ENCODE data around the gene RTF1. TPM values are rescaled to one million over a fixed set of nuclear protein-coding genes. Genes with fewer than 3 reads are reported as not detected.
"Not testable (repeated sequence)": the region's sequence is repeated elsewhere in the genome, so short reads cannot be mapped to it uniquely, and the experiment has no call there.

The RTF1 gene
- total and polyA plus RNA-seq, 5 donors from 2014 or later: 14.8 to 51.5 (median 21.0) TPM

- Mint-ChIP-seq H3K27ac (peak overlapping the region; percentile 73 to 97 (median 93)), H3K4me3 (peak overlapping the region; percentile 96 to 99 (median 96)), H3K9me3 (no peaks in the 10 kb centered on the region), H3K27me3 (no peaks in the 10 kb centered on the region), H3K36me3 (peaks cover 4% of the 10 kb centered on the region), H3K4me1 (peaks cover 33 to 59% (median 46%) of the 10 kb centered on the region in 4 donors)
- H3K27me3 ChIP-seq (ENCODE audit: control insufficient read depth, insufficient read depth, low read length): no peaks in the 10 kb centered on the region
- DNase-seq (peak in 1 of 3 donors; percentile 47), ATAC-seq (ENCODE audit: low read depth in 2 of 2) (peak; percentile 24 to 32)
- no peaks in the 10 kb centered on the region for H3K36me3 ChIP-seq (ENCODE audit: control insufficient read depth, insufficient read depth, low read length)
- H3K4me1 ChIP-seq (ENCODE audit: control insufficient read depth, insufficient read depth, low read length, poor library complexity, severe bottlenecking): peaks cover 25% of the 10 kb centered on the region
- H3K4me3 ChIP-seq (ENCODE audit: low read depth, low read length): peak overlapping the region; percentile 87
- peak overlapping the region; percentile 71 for H3K27ac ChIP-seq (ENCODE audit: insufficient read depth, low read length, poor library complexity, severe bottlenecking)
- H3K9me3 ChIP-seq (ENCODE audit: control insufficient read depth in 2 of 2, low read length in 2 of 2): no peaks in the 10 kb centered on the region
These were observed 712 bp downstream of the RTF1 start for GRCh38 chr15:41417418-41418195.

GRCh38 chr15:41423979-41424659 lies 7.2 kb downstream of the RTF1 start:
- H3K36me3 ChIP-seq (ENCODE audit: control insufficient read depth, insufficient read depth, low read length): no peaks in the 10 kb centered on the region
- peak overlapping the region; percentile 2 to 80 (median 38) for H3K4me3 Mint-ChIP-seq
- H3K27ac Mint-ChIP-seq: peak overlapping the region; percentile 24 to 91 (median 56)
- H3K9me3 ChIP-seq (ENCODE audit: control insufficient read depth in 2 of 2, low read length in 2 of 2): no peaks in the 10 kb centered on the region
- peak overlapping the region; percentile 54 for H3K27ac ChIP-seq (ENCODE audit: insufficient read depth, low read length, poor library complexity, severe bottlenecking)
- DNase-seq (peak in 1 of 3 donors; percentile 76), ATAC-seq (ENCODE audit: low read depth in 2 of 2) (peak; percentile 50 to 57)
- H3K4me1 ChIP-seq (ENCODE audit: control insufficient read depth, insufficient read depth, low read length, poor library complexity, severe bottlenecking): peaks cover 21% of the 10 kb centered on the region
- H3K9me3 Mint-ChIP-seq: peaks cover 0 to 2% (median 0%) of the 10 kb centered on the region in 7 donors
- H3K27me3 ChIP-seq (ENCODE audit: control insufficient read depth, insufficient read depth, low read length): no peaks in the 10 kb centered on the region
- H3K4me1 Mint-ChIP-seq: peaks cover 22 to 54% (median 42%) of the 10 kb centered on the region in 4 donors
- no peaks in the 10 kb centered on the region for H3K27me3 Mint-ChIP-seq
- H3K4me3 ChIP-seq (ENCODE audit: low read depth, low read length): peak overlapping the region; percentile 54
- H3K36me3 Mint-ChIP-seq: peaks cover 13% of the 10 kb centered on the region

- no peaks in the 10 kb centered on the region for H3K36me3 ChIP-seq (ENCODE audit: control insufficient read depth, insufficient read depth, low read length)
- peaks cover 25 to 58% (median 45%) of the 10 kb centered on the region in 4 donors for H3K4me1 Mint-ChIP-seq
- no peak overlapping the region for H3K4me3 ChIP-seq (ENCODE audit: low read depth, low read length)
- no peaks in the 10 kb centered on the region for H3K27me3 Mint-ChIP-seq
- peaks cover 13% of the 10 kb centered on the region for H3K36me3 Mint-ChIP-seq
- H3K4me3 Mint-ChIP-seq: peak overlapping the region in 3 of 4 donors; percentile 2 to 57 (median 18)
- ATAC-seq (ENCODE audit: low read depth in 2 of 2): no peak
- peak overlapping the region; percentile 54 for H3K27ac ChIP-seq (ENCODE audit: insufficient read depth, low read length, poor library complexity, severe bottlenecking)
- peak overlapping the region; percentile 24 to 91 (median 56) for H3K27ac Mint-ChIP-seq
- no peaks in the 10 kb centered on the region for H3K9me3 ChIP-seq (ENCODE audit: control insufficient read depth in 2 of 2, low read length in 2 of 2)
- peak in 1 of 3 donors; percentile 23 for DNase-seq
- peaks cover 0 to 2% (median 0%) of the 10 kb centered on the region in 7 donors for H3K9me3 Mint-ChIP-seq
- peaks cover 26% of the 10 kb centered on the region for H3K4me1 ChIP-seq (ENCODE audit: control insufficient read depth, insufficient read depth, low read length, poor library complexity, severe bottlenecking)
- H3K27me3 ChIP-seq (ENCODE audit: control insufficient read depth, insufficient read depth, low read length): no peaks in the 10 kb centered on the region
These were observed 7.9 kb downstream of the RTF1 start for GRCh38 chr15:41424809-41425208.

DNA sequence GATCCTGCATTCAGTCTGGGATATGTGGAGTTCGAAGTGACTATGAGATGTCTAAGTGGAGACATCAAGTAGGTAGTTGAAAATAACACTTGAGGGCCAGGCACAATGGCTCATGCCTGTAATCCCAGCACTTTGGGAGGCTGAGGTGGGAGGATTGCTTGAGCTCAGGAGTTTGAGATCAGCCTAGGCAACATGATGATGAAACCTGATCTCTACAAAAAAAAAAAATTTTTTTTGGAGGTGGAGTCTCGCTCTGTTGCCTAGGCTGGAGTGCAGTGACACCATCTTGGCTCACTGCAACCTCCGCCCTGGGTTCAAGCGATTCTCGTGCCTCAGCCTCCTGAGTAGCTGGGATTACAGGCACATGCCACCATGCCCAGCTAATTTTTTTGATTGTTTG lies 9.0 kb downstream of the RTF1 start:
- Mint-ChIP-seq H3K27ac (peak overlapping the region in 1 of 3 donors; percentile 26), H3K36me3 (peaks cover 13% of the 10 kb centered on the region), H3K4me3 (peak overlapping the region in 1 of 4 donors; percentile 12), H3K4me1 (peaks cover 18 to 49% (median 39%) of the 10 kb centered on the region in 4 donors)
- H3K27me3 ChIP-seq (ENCODE audit: control insufficient read depth, insufficient read depth, low read length); ATAC-seq (ENCODE audit: low read depth in 2 of 2); H3K36me3 ChIP-seq (ENCODE audit: control insufficient read depth, insufficient read depth, low read length); H3K27ac ChIP-seq (ENCODE audit: insufficient read depth, low read length, poor library complexity, severe bottlenecking); H3K9me3 ChIP-seq (ENCODE audit: control insufficient read depth in 2 of 2, low read length in 2 of 2); DNase-seq; H3K27me3 Mint-ChIP-seq; H3K9me3 Mint-ChIP-seq; H3K4me3 ChIP-seq (ENCODE audit: low read depth, low read length): not testable (repeated sequence)
- H3K4me1 ChIP-seq (ENCODE audit: control insufficient read depth, insufficient read depth, low read length, poor library complexity, severe bottlenecking): peaks cover 26% of the 10 kb centered on the region

DNA sequence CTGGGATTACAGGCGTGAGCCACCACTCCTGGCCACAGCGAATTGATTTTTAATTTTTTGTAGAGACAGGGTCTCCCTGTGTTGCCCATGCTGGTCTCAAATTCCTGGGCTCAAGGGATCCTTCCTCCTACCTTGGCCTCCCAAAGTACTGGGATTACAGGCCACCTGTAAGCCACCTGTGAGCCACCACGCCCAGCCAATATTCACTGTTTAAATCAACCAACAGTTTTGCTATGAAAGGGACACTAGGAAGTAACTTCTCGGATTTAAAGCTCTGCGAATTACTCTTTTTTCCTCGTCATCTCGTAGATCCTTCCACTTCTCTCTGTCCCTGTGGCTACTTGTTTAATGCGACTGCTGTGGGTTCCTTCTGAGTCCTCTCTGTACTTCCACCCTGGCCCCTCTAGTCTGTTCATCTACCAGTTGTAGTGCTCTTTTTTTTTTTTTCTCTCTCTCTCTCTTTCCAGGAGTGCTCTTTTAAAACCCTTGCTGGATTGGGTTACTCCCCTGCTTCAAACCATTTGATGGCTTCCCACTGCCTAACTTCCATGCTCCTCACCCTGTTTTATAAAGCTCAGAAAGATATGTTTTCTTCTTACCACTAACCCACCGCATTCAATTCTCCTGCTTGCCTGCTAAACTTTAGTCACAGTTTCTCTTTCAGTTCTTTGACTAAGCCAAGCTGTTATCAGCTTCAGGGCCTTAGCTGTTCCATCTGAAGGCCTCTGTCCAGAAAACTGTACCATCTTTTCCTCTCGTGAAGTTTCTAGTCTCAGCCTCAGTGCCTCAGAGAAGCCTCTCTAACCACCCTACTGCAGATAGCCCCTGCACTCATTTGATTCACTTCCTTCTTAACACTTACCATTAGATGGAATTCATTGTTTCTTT lies 12.4 kb downstream of the RTF1 start:
- ATAC-seq (ENCODE audit: low read depth in 2 of 2) (peak; percentile 49 to 69), DNase-seq (peak in 1 of 3 donors; percentile 75)
- Mint-ChIP-seq H3K36me3 (peaks cover 10% of the 10 kb centered on the region), H3K27ac (peak overlapping the region; percentile 61 to 93 (median 79)), H3K27me3 (no peaks in the 10 kb centered on the region), H3K4me1 (peaks cover 14 to 37% (median 26%) of the 10 kb centered on the region in 4 donors), H3K9me3 (peaks cover 0 to 2% (median 0%) of the 10 kb centered on the region in 7 donors), H3K4me3 (peak overlapping the region; percentile 55 to 93 (median 74))
- H3K4me1 ChIP-seq (ENCODE audit: control insufficient read depth, insufficient read depth, low read length, poor library complexity, severe bottlenecking): peaks cover 19% of the 10 kb centered on the region
- no peaks in the 10 kb centered on the region for H3K9me3 ChIP-seq (ENCODE audit: control insufficient read depth in 2 of 2, low read length in 2 of 2)
- peak overlapping the region; percentile 61 for H3K27ac ChIP-seq (ENCODE audit: insufficient read depth, low read length, poor library complexity, severe bottlenecking)
- no peaks in the 10 kb centered on the region for H3K27me3 ChIP-seq (ENCODE audit: control insufficient read depth, insufficient read depth, low read length)
- H3K36me3 ChIP-seq (ENCODE audit: control insufficient read depth, insufficient read depth, low read length): no peaks in the 10 kb centered on the region
- peak overlapping the region; percentile 65 for H3K4me3 ChIP-seq (ENCODE audit: low read depth, low read length)

DNA sequence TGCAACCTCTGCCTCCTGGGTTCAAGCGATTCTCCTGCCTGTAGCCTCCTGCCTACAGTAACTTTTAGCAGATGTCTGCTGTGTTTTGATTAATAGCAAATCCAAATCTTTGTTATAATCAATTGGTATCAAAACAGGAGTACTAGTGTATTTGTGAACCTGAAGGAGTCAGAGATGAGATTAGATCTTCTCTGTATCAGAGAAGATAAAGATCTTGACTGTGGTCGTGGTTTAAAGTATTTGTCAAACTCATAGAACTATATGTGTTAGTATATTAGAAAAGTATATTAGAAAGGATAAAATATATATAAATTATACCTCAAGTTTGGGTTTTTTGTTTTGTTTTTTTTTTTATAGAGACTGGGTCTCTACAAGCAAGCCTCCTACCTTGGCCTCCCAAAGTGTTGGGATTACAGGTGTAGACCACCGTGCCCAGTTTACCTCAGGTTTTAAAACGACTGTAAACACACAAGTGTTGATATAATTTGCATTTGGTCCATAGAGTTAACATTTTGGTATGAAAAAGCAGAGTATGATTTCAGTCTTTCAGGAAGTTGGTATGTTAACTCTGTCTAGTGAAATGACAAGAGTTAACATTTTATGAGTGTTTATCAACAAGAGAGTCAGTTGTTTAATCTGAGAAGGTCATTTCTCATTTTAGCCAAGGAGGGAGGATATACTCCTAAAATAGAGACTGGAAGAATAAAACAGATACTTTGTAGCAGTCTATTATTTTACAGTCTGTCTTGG lies 18.3 kb downstream of the RTF1 start:
- H3K4me1 Mint-ChIP-seq: peaks cover 10 to 27% (median 16%) of the 10 kb centered on the region in 4 donors
- peak in 1 of 2 donors; percentile 48 for ATAC-seq (ENCODE audit: low read depth in 2 of 2)
- H3K27me3 ChIP-seq (ENCODE audit: control insufficient read depth, insufficient read depth, low read length): no peaks in the 10 kb centered on the region
- H3K4me3 Mint-ChIP-seq: peak overlapping the region in 1 of 4 donors; percentile 61
- H3K9me3 Mint-ChIP-seq: no peaks in the 10 kb centered on the region
- H3K27ac ChIP-seq (ENCODE audit: insufficient read depth, low read length, poor library complexity, severe bottlenecking): no peak overlapping the region
- peaks cover 9% of the 10 kb centered on the region for H3K36me3 Mint-ChIP-seq
- peak in 1 of 3 donors; percentile 24 for DNase-seq
- peaks cover 13% of the 10 kb centered on the region for H3K36me3 ChIP-seq (ENCODE audit: control insufficient read depth, insufficient read depth, low read length)
- H3K27ac Mint-ChIP-seq: peak overlapping the region in 2 of 3 donors; percentile 5 to 14
- peak overlapping the region; percentile 38 for H3K4me3 ChIP-seq (ENCODE audit: low read depth, low read length)
- no peaks in the 10 kb centered on the region for H3K9me3 ChIP-seq (ENCODE audit: control insufficient read depth in 2 of 2, low read length in 2 of 2)
- no peaks in the 10 kb centered on the region for H3K27me3 Mint-ChIP-seq
- peaks cover 10% of the 10 kb centered on the region for H3K4me1 ChIP-seq (ENCODE audit: control insufficient read depth, insufficient read depth, low read length, poor library complexity, severe bottlenecking)
